ENCODE results near the gene PDE4B.
"Not testable (repeated sequence)": the region's sequence is repeated elsewhere in the genome, so short reads cannot be mapped to it uniquely, and the experiment has no call there.

DNA sequence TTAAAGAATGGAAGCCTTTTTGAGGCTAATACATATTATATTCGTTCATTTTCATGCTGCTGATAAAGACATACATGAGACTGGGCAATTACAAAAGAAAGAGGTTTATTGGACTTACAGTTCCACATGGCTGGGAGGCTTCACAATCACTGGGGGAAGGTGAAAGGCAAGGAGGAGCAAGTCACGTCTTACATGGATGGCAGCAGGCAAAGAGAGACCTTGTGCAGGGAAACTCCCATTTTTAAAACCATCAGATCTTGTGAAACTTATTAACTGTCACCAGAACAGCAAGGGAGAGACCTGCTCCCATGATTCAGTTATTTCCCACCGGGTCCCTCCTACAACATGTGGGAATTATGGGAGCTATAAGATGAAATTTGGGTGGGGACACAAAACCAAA lies 264.8 kb downstream of the PDE4B start:
- TF ChIP-seq, protein P1, sequence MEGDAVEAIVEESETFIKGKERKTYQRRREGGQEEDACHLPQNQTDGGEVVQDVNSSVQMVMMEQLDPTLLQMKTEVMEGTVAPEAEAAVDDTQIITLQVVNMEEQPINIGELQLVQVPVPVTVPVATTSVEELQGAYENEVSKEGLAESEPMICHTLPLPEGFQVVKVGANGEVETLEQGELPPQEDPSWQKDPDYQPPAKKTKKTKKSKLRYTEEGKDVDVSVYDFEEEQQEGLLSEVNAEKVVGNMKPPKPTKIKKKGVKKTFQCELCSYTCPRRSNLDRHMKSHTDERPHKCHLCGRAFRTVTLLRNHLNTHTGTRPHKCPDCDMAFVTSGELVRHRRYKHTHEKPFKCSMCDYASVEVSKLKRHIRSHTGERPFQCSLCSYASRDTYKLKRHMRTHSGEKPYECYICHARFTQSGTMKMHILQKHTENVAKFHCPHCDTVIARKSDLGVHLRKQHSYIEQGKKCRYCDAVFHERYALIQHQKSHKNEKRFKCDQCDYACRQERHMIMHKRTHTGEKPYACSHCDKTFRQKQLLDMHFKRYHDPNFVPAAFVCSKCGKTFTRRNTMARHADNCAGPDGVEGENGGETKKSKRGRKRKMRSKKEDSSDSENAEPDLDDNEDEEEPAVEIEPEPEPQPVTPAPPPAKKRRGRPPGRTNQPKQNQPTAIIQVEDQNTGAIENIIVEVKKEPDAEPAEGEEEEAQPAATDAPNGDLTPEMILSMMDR (IDR thresholded peaks at IDR 0.05): not testable (repeated sequence)
- not testable (repeated sequence) for TF ChIP-seq POLR2A (IDR thresholded peaks at IDR 0.05); POLR2AphosphoS5 (IDR thresholded peaks at IDR 0.05; ENCODE audit: insufficient read depth in 1 of 2, low read depth in 1 of 2)

All from vagina (tissue), 2 donors.